Activated CD8-positive, alpha-beta memory T cell treated with anti-CD3 and anti-CD28 coated beads, Interleukin-2, amount 50 U/mL, for 1 hour (primary cell): ENCODE results near the gene FBXW11.

Experiments
- DNase-seq: peaks from one replicate; pipeline ENCODE4 v3.0.0-alpha.2; 2020; ENCODE audit errors: extremely low read depth

The FBXW11 gene

GRCh38 chr5:171841984-171842776, 164.3 kb downstream of the FBXW11 start:
- DNase-seq: no peak

- DNase-seq: no peak
Observed at GRCh38 chr5:171840711-171841522, 165.5 kb downstream of the FBXW11 start.

GRCh38 chr5:171840066-171840465, 166.4 kb downstream of the FBXW11 start:
- DNase-seq: no peak

- no peak for DNase-seq
Observed at GRCh38 chr5:171839112-171839511, 167.3 kb downstream of the FBXW11 start.

GRCh38 chr5:171838066-171838465, 168.4 kb downstream of the FBXW11 start:
- DNase-seq: no peak

GRCh38 chr5:171837522-171837921, 168.9 kb downstream of the FBXW11 start:
- no peak for DNase-seq

GRCh38 chr5:171835066-171835465, 171.4 kb downstream of the FBXW11 start:
- no peak for DNase-seq

GRCh38 chr5:171834461-171834860, 172.0 kb downstream of the FBXW11 start:
- no peak for DNase-seq

GRCh38 chr5:171832775-171833174, 173.7 kb downstream of the FBXW11 start:
- DNase-seq: no peak

GRCh38 chr5:171830686-171831085, 175.8 kb downstream of the FBXW11 start:
- no peak for DNase-seq

GRCh38 chr5:171827162-171827561, 179.3 kb downstream of the FBXW11 start:
- DNase-seq: no peak

GRCh38 chr5:171826132-171826531, 180.3 kb downstream of the FBXW11 start:
- DNase-seq: no peak

- DNase-seq: no peak
Observed at GRCh38 chr5:171825051-171825450, 181.4 kb downstream of the FBXW11 start.

GRCh38 chr5:171823269-171823668, 183.2 kb downstream of the FBXW11 start:
- DNase-seq: no peak

- DNase-seq: no peak
Observed at GRCh38 chr5:171821286-171821685, 185.2 kb downstream of the FBXW11 start.

- no peak for DNase-seq
Observed at GRCh38 chr5:171820561-171820960, 185.9 kb downstream of the FBXW11 start.

- DNase-seq: no peak
Observed at GRCh38 chr5:171816666-171817065, 189.8 kb downstream of the FBXW11 start.

GRCh38 chr5:171813813-171814490, 192.5 kb downstream of the FBXW11 start:
- DNase-seq: no peak

GRCh38 chr5:171813270-171813669, 193.2 kb downstream of the FBXW11 start:
- DNase-seq: no peak
